Psoas muscle (tissue), 8 donors: Measurements from ENCODE around the gene KRT78. TPM values are rescaled to one million over a fixed set of nuclear protein-coding genes. Genes with fewer than 3 reads are reported as not detected.

ENCODE experiments used
- ATAC-seq, 4 donors: fragments of 200-7000 bp; cut with Tn5 transposase; one replicate each; pipeline ENCODE4 v1.9.1; 2020; ENCODE audit warnings: moderate library complexity in 3 of 4, mild to moderate bottlenecking in 2 of 4
- DNase-seq, 2 donors: peaks; one replicate each; pipeline ENCODE4 v3.0.0-alpha.2; 2020
- H3K27ac ChIP-seq: fragments of 200-600 bp; one replicate; pipeline ENCODE4 v1.8.0; 2022
- H3K27me3 ChIP-seq, 3 donors: fragments of 200-600 bp in 1 of 3; one replicate each; pipeline versions ENCODE4 v1.6.1 to v1.8.0; 2013 to 2022; ENCODE audit warnings: low read length in 2 of 3, mild to moderate bottlenecking in 2 of 3, moderate library complexity in 1 of 3; ENCODE audit not compliant: insufficient read depth in 3 of 3
- H3K36me3 ChIP-seq, 2 donors: fragments of 200-600 bp in 1 of 2; one replicate each; pipeline versions ENCODE4 v1.6.1 to v1.8.0; 2013 to 2022; ENCODE audit warnings: low read depth in 1 of 2, mild to moderate bottlenecking in 1 of 2, moderate library complexity in 1 of 2; ENCODE audit not compliant: insufficient read depth in 1 of 2
- H3K4me1 ChIP-seq: fragments of 200-600 bp; one replicate; pipeline ENCODE4 v1.8.0; 2022
- H3K4me3 ChIP-seq: fragments of 200-600 bp; one replicate; pipeline ENCODE4 v1.8.0; 2022; ENCODE audit warnings: mild to moderate bottlenecking
- H3K9me3 ChIP-seq: fragments of 200-600 bp; one replicate; pipeline ENCODE4 v1.8.0; 2022
- CTCF ChIP-seq: fragments of 200-600 bp; IDR thresholded peaks from one replicate; pipeline ENCODE4 v1.8.0; 2022; ENCODE audit warnings: antibody characterized with exemption
- WGBS, 3 donors: extraction: QIAGEN DNeasy Blood & Tissue Kit; methylation state at CpG; one replicate each; pipeline versions ENCODE4 v1.1.6 to v1.1.7; 2013; 5-methylcytosine and 5-hydroxymethylcytosine counted together
- intact Hi-C, 2 donors: fragments of 100-400 bp; cut with DNase I; formaldehyde crosslinking; loops; one replicate each; pipeline versions ENCODE4 v1.11.0 to v1.14.2; 2022
- polyA plus RNA-seq, 3 donors: library from polyadenylated mRNA; stranded (reverse); fragments of 200-250 nt; gene quantifications; one replicate each; pipeline ENCODE4 v1.2.3, GENCODE V29; 2013
- total RNA-seq, 4 donors: library from RNA; stranded (reverse); fragmentation: NEBNext Ultra II Directional in 2 of 4; extraction: Animal tissue kit (Norgen Biotek cat#: 25700) in 2 of 4; gene quantifications; one replicate each; pipeline versions ENCODE4 v1.2.1 to v1.2.4, GENCODE V29; 2021 to 2023
- donor health status: healthy with polysubstance abuse.
- donor health status: DM: no; HTN: no; CAD: no; lungs with moderate emphysema.
- donor health status: Bipolar disorder and iron deficiency.
- donor health status: healthy.
- donor health status: DM: yes; HTN: yes; CAD: no.
- donor health status: DM: no; HTN: no; CAD: no.
- donor health status: DM: no; HTN: no; CAD: no.
- donor health status: DM: yes; HTN: yes; CAD: no.

The KRT78 gene
- total and polyA plus RNA-seq, 7 donors: 0.04 TPM; not detected in 6

GRCh38 chr12:52821071-52821730 is 27.6 kb downstream of the KRT78 start:
- Histone ChIP-seq H3K4me1 (no peaks in the 10 kb centered on the region), H3K9me3 (no peaks in the 10 kb centered on the region), H3K27ac (no peak overlapping the region), H3K27me3 (peaks cover 0 to 58% (median 9%) of the 10 kb centered on the region in 3 donors), H3K4me3 (no peak overlapping the region), H3K36me3 (no peaks in the 10 kb centered on the region)
- DNase-seq: no peak
- TF ChIP-seq CTCF: no peak
- intact Hi-C loops: no loop called here
- no peak for ATAC-seq
- WGBS, 3 donors: 79 to 81% (median 81%) methylated on average over 4 of the region's 4 CpGs

- Histone ChIP-seq H3K4me1 (no peaks in the 10 kb centered on the region), H3K9me3 (no peaks in the 10 kb centered on the region), H3K27me3 (peaks cover 0 to 58% (median 9%) of the 10 kb centered on the region in 3 donors), H3K27ac (no peak overlapping the region), H3K4me3 (no peak overlapping the region), H3K36me3 (no peaks in the 10 kb centered on the region)
- no peak for TF ChIP-seq CTCF
- intact Hi-C loops: no loop called here
- no peak for DNase-seq
- WGBS, 3 donors: 84 to 90% (median 86%) methylated on average over 6 of the region's 6 CpGs
- ATAC-seq: no peak
Observed at GRCh38 chr12:52820521-52820920, 28.3 kb downstream of the KRT78 start.

- intact Hi-C loops: no loop called here
- no peaks in the 10 kb centered on the region for H3K36me3 ChIP-seq
- H3K27me3 ChIP-seq: peaks cover 0 to 58% (median 9%) of the 10 kb centered on the region in 3 donors
- no peak for TF ChIP-seq CTCF
- H3K4me3 ChIP-seq: no peak overlapping the region
- no peaks in the 10 kb centered on the region for H3K9me3 ChIP-seq
- H3K27ac ChIP-seq: no peak overlapping the region
- no peaks in the 10 kb centered on the region for H3K4me1 ChIP-seq
- DNase-seq: no peak
- no peak for ATAC-seq
- 68 to 76% (median 72%) methylated on average over 7 of the region's 7 CpGs for WGBS, 3 donors
Observed at GRCh38 chr12:52819731-52820510, 28.9 kb downstream of the KRT78 start.

- no peak overlapping the region for H3K27ac ChIP-seq
- intact Hi-C loops: no loop called here
- no peaks in the 10 kb centered on the region for H3K36me3 ChIP-seq
- no peak overlapping the region for H3K4me3 ChIP-seq
- H3K9me3 ChIP-seq: no peaks in the 10 kb centered on the region
- no peak for TF ChIP-seq CTCF
- H3K27me3 ChIP-seq: peaks cover 0 to 53% (median 9%) of the 10 kb centered on the region in 3 donors
- 61 to 67% (median 62%) methylated on average over 7 of the region's 7 CpGs for WGBS, 3 donors
- no peaks in the 10 kb centered on the region for H3K4me1 ChIP-seq
- ATAC-seq: no peak
- DNase-seq: no peak
Observed at GRCh38 chr12:52818887-52819420, 29.8 kb downstream of the KRT78 start.
